Erythroblast (primary cell): ENCODE results near the gene LRRC59.
"Not testable (repeated sequence)": the region's sequence is repeated elsewhere in the genome, so short reads cannot be mapped to it uniquely, and the experiment has no call there.

ENCODE experiments used
- GATA1 ChIP-seq: IDR thresholded peaks from 2 replicates; pipeline ENCODE4 v1.6.1; 2011; ENCODE audit warnings: low read depth, mild to moderate bottlenecking, control low read depth, low read length, moderate library complexity
- POLR2A ChIP-seq: IDR thresholded peaks from 2 replicates; pipeline ENCODE4 v1.6.1; 2011; ENCODE audit warnings: mild to moderate bottlenecking, low read length

DNA sequence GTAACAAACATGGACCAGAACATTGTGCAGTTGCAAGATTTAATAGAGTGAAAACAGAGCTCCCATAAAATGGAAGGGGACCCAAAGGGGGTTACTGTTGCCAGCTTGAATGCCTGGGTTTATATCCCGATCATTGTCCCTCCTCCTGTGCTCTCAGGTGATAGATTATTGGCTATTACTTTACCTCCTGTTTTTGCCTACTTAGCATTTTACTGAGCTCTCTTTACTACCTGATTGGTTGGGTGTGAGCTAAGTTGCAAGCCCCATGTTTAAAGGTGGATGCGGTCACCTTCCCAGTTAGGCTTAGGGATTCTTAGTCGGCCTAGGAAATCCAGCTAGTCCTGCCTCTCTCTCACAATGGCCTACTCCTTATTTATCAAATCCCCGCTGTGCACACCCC, 8.0 kb upstream of the LRRC59 start:
- not testable (repeated sequence) for TF ChIP-seq POLR2A, GATA1
